GM18520 (cell line): ENCODE measurements around the gene CDC5L.

Experiments used
- ATAC-seq: cut with Tn5 transposase; IDR thresholded peaks from one replicate; pipeline ENCODE4 v1.9.1; 2021; ENCODE audit not compliant: unreplicated experiment

Gene CDC5L

GRCh38 chr6:44473393-44474189 is 86.1 kb downstream of the CDC5L start:
- ATAC-seq, result no peak

DNA sequence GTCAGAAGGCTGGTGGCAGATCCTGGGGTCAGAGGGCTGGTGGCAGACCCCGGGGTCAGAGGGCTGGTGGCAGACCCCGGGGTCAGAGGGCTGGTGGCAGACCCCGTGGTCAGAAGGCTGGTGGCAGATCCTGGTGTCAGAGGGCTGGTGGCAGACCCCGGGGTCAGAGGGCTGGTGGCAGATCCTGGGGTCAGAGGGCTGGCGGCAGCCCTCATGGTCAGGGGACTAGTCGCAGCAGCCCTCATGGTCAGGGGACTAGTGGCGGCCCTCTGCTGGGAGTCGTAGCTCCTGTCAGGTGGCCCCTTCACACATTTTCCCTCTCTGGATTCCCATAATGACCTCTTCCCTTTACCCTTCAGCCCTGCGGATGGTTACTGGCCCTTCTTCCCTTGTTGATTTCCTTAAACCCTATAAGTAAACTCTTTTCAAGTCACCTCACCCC is 86.7 kb downstream of the CDC5L start:
- no peak for ATAC-seq

DNA sequence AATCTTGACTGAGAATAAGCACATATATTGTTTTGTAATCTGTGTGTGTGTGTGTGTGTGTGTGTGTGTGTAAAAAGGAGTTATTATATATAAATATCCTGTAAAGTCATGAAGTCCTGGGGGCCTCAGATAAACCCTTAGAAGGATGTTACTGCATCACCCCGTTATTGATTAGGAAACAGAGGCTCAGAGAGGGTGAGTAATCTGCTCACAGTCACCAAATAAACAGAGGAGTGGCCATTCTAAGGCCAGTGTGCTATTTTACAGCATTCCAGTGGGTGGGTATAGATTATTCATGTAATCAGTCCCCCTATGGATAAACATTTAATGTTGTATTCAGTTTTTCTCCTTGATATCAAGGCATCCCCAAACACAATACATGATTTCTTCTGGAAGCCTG is 87.1 kb downstream of the CDC5L start:
- no peak for ATAC-seq

DNA sequence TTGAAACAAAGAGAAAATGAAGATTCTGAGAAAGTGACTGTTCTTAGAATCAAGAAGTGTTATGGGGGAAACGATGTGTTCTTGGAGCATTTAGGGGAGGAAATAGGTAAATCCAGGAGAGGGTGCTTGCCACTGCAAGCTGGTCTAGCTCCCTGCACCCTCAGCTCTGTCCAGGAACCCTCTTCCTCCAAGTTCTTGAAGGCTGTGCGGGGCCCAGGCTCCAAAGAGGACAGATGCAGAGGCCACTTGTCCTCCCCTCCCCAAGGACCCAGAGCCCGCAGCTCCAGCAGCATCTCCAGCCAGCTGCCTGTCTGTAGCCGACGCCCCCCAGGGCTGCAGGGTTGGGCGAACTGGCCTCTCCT is 87.9 kb downstream of the CDC5L start:
- ATAC-seq, result no peak

- ATAC-seq, result no peak
Observed at GRCh38 chr6:44475779-44476434, 88.4 kb downstream of the CDC5L start.

GRCh38 chr6:44476849-44477248 is 89.3 kb downstream of the CDC5L start:
- no peak for ATAC-seq

DNA sequence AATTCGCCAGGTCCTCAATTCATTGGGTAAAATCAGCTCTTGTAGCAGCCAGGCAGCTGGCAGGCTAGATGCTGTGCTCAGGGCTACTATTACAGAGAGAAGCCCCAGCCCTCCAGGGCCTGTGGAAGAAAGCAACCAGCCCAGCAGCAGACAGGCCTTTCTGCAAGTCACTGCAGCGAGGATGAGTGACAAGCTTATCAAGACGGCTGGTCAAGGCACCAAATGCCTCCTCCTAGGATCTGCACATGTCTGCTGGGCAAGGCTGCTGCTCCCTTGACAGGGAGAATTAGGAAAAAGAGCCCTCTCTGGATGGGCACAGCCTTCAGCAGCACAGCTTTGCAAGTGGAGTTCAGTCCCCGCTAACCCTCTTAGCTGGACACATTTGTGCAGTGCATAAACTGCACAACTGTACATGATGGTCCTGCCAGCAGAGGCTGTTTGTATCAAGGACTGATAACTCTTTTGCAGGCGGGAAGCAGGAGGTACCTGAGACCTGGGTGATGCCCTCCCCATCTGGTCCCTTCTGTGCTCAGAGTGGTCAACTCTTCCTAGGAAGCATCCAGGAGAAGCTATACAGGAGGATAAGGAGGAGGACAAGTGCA is 89.9 kb downstream of the CDC5L start:
- no peak for ATAC-seq

DNA sequence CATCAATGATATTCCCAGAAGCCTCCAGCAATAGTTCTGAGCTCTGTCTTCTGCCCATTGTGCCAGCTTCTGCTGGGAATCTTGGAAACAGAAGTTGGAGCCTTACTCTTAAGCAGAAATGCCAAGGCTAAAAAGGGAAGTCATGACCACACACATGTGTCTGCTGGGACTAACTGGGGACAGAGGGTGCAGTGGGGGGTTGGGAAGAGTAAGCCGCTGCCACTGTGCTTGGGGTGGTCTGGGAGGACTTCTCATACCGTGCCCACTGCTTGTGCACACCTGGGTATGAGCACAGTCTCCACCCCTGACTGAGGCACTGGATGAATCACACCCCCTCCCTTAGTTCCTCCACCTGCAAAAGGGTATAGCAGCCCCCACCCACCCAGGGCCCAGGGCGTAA is 90.7 kb downstream of the CDC5L start:
- no peak for ATAC-seq

DNA sequence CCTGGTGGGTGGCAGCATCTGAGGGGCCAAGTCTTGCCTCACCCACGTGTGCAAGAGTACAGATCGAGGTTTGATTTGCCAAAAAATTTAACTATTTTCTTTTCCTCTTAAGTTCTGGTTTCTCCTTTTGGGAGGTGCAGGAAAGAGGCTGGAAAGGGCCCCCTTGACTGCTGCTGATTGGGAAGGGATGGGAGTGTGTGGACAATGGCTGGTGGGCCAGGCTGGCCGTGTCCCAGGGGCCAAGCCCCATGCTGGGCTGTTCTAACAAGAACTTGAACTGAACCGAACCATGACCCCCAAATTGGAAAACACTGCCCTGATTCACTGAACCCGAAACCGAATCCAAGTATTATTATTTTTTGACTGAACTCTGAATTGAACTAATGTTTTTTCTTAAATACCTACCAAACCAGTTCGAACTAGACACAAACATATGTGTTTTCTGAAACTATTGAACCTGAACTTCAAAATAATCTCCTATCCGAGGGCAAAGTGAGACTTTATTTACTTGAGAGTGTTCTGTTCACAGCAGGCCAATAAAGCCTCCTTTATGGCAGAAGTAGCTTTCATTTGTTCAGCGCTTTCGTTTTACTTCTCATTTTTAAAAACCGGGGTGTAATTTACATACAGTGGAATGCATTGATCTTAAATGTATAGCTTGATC is 91.2 kb downstream of the CDC5L start:
- no peak for ATAC-seq

DNA sequence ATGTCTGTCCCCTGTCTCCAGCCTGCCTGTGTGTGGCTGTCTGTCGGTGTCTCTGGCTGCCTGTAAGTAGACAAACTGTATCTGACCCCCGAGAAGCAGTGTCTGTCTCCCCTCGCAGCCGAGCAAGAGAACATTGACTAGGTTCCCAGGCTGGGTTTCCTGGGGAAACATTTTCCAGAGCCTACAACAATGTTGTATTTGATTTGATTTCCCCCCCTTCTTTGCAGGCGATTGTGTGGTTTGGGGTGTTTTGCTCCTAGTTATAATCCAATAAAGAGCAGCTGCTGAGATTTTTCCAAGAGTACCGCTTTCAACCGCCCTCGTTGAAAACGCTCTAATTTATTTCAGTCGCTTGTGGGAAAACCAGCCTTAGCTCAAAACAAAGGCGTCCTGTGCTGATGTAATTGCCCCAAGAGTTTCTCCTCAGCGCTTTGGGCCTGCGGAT is 92.6 kb downstream of the CDC5L start:
- no peak for ATAC-seq

GRCh38 chr6:44481056-44481455 is 93.5 kb downstream of the CDC5L start:
- no peak for ATAC-seq

DNA sequence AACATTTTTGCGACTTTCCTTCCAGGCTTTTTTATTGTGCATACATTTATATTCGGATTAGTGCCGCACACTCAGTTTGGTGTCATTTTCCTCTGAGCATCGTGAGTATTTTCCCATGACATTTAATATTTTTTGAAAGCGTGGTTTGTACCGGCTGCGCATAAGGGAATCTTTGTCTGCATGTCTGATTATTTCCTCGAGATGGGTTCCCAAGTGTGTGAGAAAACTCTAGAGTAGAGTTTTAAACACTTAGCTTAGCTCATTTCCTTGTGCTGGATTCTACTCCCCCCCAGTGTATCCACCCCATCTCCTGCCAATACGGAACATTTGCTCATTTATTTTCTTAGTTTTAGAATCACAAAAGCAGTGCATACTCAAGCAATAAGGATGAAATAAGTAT is 94.3 kb downstream of the CDC5L start:
- ATAC-seq, result no peak

- ATAC-seq, result no peak
Observed at GRCh38 chr6:44485601-44486401, 98.3 kb downstream of the CDC5L start.

DNA sequence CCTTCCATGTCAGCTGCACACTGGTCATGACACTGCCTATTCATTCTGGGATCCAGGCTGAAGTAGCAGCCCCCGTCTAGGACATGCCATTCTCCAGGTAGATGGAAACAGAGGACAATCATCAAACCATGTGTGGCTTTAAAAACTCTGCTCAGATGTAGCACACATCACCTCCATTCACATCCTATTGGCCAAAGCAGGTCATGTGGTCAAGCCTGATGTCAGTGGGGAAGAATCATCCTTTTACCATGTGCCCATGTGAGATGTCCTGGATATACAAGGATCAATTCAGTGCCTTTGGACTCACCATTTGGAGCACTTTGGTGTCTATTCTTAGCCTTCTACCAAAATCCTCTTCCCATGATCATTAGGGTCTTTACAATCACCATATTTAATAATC is 99.5 kb downstream of the CDC5L start:
- no peak for ATAC-seq

- ATAC-seq, result no peak
Observed at GRCh38 chr6:44487586-44487985, 100.1 kb downstream of the CDC5L start.

DNA sequence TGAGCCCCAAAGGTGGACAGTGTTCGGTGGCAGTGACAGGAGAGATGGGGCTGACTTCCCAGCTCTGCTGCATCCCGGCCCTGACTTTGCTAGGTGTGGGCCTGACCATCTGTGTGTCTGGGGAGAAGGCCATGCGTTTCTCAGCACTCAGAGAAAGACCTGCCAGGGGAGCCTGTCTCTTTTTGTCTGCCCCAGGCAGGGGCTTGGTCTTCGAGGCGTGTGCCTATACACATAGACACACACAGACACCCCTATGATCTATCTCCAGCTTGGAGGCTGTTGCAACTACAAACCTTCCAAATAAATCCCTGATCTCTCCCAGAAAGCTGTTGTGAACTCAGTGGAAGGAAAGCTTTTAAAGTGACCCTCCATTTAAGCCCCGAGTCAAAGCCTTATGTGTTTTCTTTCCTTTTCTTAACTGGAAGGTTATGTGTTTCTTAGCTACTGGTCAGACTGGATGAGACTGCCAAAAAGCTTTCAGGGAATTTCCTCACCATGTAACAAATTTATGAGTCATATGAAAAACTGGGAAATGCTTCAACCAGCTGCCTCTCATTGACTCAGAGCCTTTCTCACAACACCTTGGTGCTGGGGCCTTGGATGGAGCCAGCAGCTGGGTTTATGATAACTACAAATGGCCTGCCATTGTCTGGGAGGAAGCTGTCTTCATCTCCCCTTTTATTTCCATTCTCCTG is 102.6 kb downstream of the CDC5L start:
- no peak for ATAC-seq

DNA sequence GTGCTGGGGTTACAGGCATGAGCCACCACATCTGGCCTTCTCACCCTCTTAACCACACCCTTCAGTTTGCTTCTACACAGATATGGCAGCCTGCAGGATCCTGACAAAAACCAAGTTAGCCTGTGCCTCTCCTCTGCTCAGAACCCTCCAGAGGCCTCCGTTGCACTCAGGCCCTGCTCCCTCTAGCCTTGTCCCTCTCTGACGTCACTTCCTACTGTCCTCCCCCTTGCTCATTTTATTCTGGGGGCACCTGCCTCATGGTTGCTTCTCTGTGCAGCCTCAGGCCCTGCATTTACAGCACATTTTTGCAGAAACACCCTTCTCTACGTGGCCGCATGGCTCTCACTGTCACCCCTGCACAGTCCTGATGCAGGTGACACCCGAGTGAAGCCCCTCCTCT is 105.6 kb downstream of the CDC5L start:
- no peak for ATAC-seq

DNA sequence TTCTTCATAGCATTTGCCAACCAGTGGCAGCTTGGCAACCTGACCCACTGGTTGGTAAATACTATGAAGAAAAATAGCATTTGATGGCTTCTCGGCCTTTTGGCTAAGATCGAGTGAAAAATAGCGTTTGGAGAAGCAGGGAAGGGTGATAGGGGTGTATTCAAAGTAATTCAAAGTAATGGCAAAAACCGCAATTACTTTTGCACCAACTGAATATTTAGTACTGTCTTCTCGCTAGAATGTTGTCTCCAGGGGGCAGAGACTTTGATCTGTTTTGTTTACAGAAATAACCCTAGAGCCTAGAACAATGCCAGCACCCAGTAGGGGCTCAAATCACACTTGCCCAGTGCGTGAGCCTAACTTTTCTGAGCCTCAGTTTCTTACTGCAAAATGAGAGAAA is 106.1 kb downstream of the CDC5L start:
- ATAC-seq, result no peak

DNA sequence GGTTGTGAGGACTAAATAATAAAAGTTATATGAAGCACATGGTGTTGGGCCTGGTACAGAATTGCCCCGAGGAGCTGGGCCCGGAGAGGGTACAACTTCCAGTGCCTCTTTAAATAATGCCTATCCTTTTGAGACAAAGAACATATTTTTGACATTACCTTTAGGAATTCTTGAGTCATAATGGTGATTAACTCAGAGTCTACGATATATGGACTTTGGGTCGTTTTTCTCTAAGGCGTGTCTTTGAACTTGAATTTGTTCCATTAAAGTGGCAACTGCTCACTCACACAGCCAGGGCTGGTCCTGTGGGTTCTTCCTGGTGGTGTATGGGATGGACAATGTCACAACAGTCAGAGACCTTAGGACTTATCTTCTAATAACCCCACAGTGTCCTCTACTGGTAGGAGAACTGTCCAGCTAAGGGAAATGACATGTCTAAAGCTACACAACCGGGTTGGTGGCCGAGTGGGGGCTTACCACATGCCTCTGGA is 106.5 kb downstream of the CDC5L start:
- no peak for ATAC-seq
